PC-9 (cell line): ENCODE measurements around the gene ALLC. TPM values are rescaled to one million over a fixed set of nuclear protein-coding genes. Genes with fewer than 3 reads are reported as not detected.

Experiments used
- BruUV-seq: library from RNA; stranded (reverse); fragments of 400-500 nt; replicated peaks from 2 replicates; lab custom pipeline; 2021; lab: Mats Ljungman, UMichigan
- CTCF ChIA-PET: fragments of 300-600 bp; sonication (Branson Sonifier 250); formaldehyde crosslinking; loops from one replicate; lab custom pipeline; 2022; ENCODE audit warnings: antibody characterized with exemption; lab: Charles Lee
- POLR2A ChIA-PET: fragments of 300-600 bp; sonication (Branson Sonifier 250); formaldehyde crosslinking; loops from one replicate; lab custom pipeline; 2022; ENCODE audit warnings: antibody characterized with exemption; ENCODE audit not compliant: unreplicated experiment; lab: Charles Lee
- DNase-seq, 2 experiments: peaks; one replicate each; pipeline versions ENCODE4 v3.0.0 to v3.0.0-alpha.2; 2015 to 2022; ENCODE audit warnings: mixed read lengths in 1 of 2
- H2AFZ ChIP-seq: fragments of 200-600 bp; sonication (generic); 2 replicates; pipeline ENCODE4 v1.8.1; 2017; ENCODE audit warnings: antibody characterized with exemption
- H3F3A ChIP-seq: fragments of 200-600 bp; sonication (generic); 2 replicates; pipeline ENCODE4 v1.8.1; 2017; ENCODE audit warnings: antibody characterized with exemption, mild to moderate bottlenecking, low read depth; ENCODE audit not compliant: insufficient read depth
- H3K27ac ChIP-seq: fragments of 200-600 bp; sonication (generic); 2 replicates; pipeline ENCODE4 v1.6.1; 2016; ENCODE audit warnings: mixed run types
- H3K27me3 ChIP-seq: fragments of 200-600 bp; sonication (generic); 2 replicates; pipeline ENCODE4 v1.6.1; 2016; ENCODE audit warnings: low read depth, mixed run types; ENCODE audit not compliant: insufficient read depth
- H3K36me3 ChIP-seq: fragments of 200-600 bp; sonication (generic); 2 replicates; pipeline ENCODE4 v1.6.1; 2016; ENCODE audit warnings: low read depth, mixed run types
- H3K4me1 ChIP-seq: fragments of 200-600 bp; sonication (generic); replicated peaks from 2 replicates; pipeline ENCODE4 v1.6.1; 2016; ENCODE audit warnings: mixed run types; ENCODE audit not compliant: insufficient read depth
- H3K4me2 ChIP-seq: fragments of 200-600 bp; sonication (generic); 2 replicates; pipeline ENCODE4 v1.6.1; 2017; ENCODE audit warnings: mixed run types
- H3K4me3 ChIP-seq: fragments of 200-600 bp; sonication (generic); 2 replicates; pipeline ENCODE4 v1.6.1; 2016; ENCODE audit warnings: mixed run types
- H3K79me2 ChIP-seq: fragments of 200-600 bp; sonication (generic); 2 replicates; pipeline ENCODE4 v1.6.1; 2017; ENCODE audit warnings: low read depth, mixed run types
- H3K9me2 ChIP-seq: fragments of 200-600 bp; sonication (generic); 2 replicates; pipeline ENCODE4 v1.8.1; 2017; ENCODE audit warnings: mild to moderate bottlenecking; ENCODE audit not compliant: insufficient read depth
- H3K9me3 ChIP-seq: fragments of 200-600 bp; sonication (generic); 2 replicates; pipeline ENCODE4 v1.8.1; 2016; ENCODE audit warnings: low read depth; ENCODE audit not compliant: insufficient read depth
- H4K20me1 ChIP-seq: fragments of 200-600 bp; sonication (generic); 2 replicates; pipeline ENCODE4 v1.8.1; 2017; ENCODE audit not compliant: insufficient read depth
- CTCF ChIP-seq: fragments of 200-600 bp; sonication (generic); conservative IDR thresholded peaks from 2 replicates; pipeline ENCODE4 v1.6.1; 2017; ENCODE audit warnings: mixed run types, antibody characterized with exemption, mild to moderate bottlenecking, moderate library complexity
- EZH2 ChIP-seq: fragments of 200-600 bp; sonication (generic); IDR thresholded peaks from 2 replicates; pipeline ENCODE4 v1.8.0; 2017; ENCODE audit warnings: antibody characterized with exemption, low read depth
- intact Hi-C: fragments of 100-400 bp; cut with micrococcal nuclease; formaldehyde crosslinking; loops from one replicate; pipeline ENCODE4 v1.10.0; 2022; ENCODE audit not compliant: unreplicated experiment
- total RNA-seq: library from RNA; stranded (reverse); gene quantifications from 2 replicates; pipeline ENCODE4 v1.2.3, GENCODE V29; 2021

Gene ALLC
- total RNA-seq, 1 experiment from 2014 or later: not detected

DNA sequence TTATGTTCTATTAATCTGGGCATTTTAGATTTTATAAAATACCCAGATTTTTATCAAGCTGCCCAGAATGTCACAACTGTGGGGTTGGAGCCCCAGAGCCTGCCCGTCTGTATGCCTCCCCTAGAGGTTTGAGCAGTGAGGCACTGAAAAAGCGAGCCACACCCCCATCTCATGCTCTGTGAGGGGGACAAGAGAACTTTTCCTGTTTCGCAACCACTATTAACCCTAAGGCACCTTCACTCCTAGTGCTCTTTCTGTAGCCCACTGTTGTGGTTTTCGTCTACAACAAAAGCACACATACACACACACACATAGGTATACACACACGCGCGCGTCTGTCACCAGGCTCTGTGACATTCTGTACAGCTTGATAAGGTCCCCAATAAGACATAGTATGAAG is 83.4 kb downstream of the ALLC start:
- Histone ChIP-seq H3K36me3 (no peaks in the 10 kb centered on the region), H3K79me2 (no peaks in the 10 kb centered on the region), H3K4me2 (no peak overlapping the region), H3K4me3 (no peak overlapping the region), H2AFZ (no peak overlapping the region), H3K9me2 (no peaks in the 10 kb centered on the region), H3K27me3 (peaks cover 92% of the 10 kb centered on the region), H3F3A (no peaks in the 10 kb centered on the region), H3K4me1 (no peaks in the 10 kb centered on the region), H3K27ac (no peak overlapping the region), H4K20me1 (no peaks in the 10 kb centered on the region), H3K9me3 (no peaks in the 10 kb centered on the region)
- TF ChIP-seq CTCF (no peak), EZH2 (no peak)
- intact Hi-C loops: no loop called here
- ChIA-PET POLR2A (no interaction called here), CTCF (no interaction called here)
- DNase-seq: no peak
- no TSS peak for BruUV-seq

DNA sequence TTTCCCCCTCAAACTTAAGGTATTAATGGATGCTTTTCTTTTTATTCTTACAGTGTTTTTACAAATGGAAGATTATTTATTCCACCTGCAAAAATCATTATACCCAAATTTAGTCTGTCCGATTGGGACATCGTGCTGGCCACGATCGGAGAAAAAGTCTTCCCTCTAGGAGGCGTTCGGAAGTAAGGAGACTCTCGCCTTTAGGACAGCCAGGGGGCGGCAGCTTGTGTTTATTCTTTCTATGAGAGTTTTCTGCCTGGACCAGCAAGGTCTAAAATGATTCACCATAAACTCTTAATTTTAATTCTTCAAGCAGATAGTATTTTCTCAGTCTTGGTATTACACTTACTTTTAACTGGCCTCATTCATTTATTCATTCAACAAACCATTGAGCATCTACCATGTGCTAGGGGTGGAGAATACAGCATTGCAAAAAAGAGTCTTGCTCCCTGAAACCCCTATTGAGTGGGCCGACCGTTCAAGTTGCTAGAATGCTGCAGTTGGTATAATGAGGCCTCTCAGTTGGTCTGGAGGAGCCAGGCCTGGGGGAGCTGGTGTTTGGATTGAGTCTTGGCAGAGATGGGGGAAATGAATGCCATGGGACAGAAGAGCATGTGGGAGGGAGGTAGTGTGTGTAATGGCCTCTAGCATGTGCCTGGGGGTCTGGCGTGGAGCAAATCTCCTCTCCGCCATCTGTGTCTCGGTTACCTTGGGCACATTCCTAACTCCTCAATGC is 84.0 kb downstream of the ALLC start:
- intact Hi-C loops: no loop called here
- no peak overlapping the region for H3K4me2 ChIP-seq
- H3K4me3 ChIP-seq: no peak overlapping the region
- POLR2A ChIA-PET: no interaction called here
- no peaks in the 10 kb centered on the region for H3K4me1 ChIP-seq
- TF ChIP-seq EZH2 (no peak), CTCF (no peak)
- no peak overlapping the region for H2AFZ ChIP-seq
- no peaks in the 10 kb centered on the region for H3K9me2 ChIP-seq
- H4K20me1 ChIP-seq: no peaks in the 10 kb centered on the region
- H3K27ac ChIP-seq: no peak overlapping the region
- BruUV-seq: no TSS peak
- CTCF ChIA-PET: no interaction called here
- no peaks in the 10 kb centered on the region for H3K9me3 ChIP-seq
- no peaks in the 10 kb centered on the region for H3F3A ChIP-seq
- no peaks in the 10 kb centered on the region for H3K79me2 ChIP-seq
- no peaks in the 10 kb centered on the region for H3K36me3 ChIP-seq
- H3K27me3 ChIP-seq: peaks cover 92% of the 10 kb centered on the region
- DNase-seq: no peak

- Histone ChIP-seq H3K4me2 (no peak overlapping the region), H4K20me1 (no peaks in the 10 kb centered on the region), H3K36me3 (no peaks in the 10 kb centered on the region), H3K27ac (no peak overlapping the region), H3F3A (no peaks in the 10 kb centered on the region), H3K9me2 (no peaks in the 10 kb centered on the region), H3K4me3 (no peak overlapping the region), H2AFZ (no peak overlapping the region), H3K4me1 (no peaks in the 10 kb centered on the region), H3K9me3 (no peaks in the 10 kb centered on the region), H3K27me3 (peaks cover 93% of the 10 kb centered on the region), H3K79me2 (no peaks in the 10 kb centered on the region)
- intact Hi-C loops: no loop called here
- ChIA-PET CTCF (no interaction called here), POLR2A (no interaction called here)
- no TSS peak for BruUV-seq
- TF ChIP-seq CTCF (no peak), EZH2 (no peak)
- no peak for DNase-seq
Measured at GRCh38 chr2:3742743-3743508, 84.9 kb downstream of the ALLC start.
